ENCODE data around the gene TOM1L1.

Gene TOM1L1

DNA sequence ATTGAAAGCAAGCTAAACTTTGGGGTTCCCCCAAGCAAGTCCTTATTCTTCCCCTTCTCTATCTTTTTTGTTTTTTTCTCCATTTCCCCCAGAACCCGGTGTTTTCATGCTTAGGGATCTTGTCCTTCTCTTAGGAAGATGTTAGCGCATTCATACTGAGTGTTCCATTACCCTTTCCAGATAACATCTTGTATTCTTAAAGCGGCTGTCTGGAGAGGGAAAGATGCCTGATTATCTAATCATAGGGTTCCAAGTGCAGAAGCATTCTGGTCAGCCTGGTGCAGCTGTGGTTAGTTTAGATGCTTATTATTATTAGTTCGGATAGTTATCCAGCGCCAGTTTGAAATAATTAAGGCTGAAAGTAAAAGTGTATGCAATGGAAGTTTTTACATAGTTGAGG is 2.0 kb downstream of the TOM1L1 start:
- CTCF ChIA-PET: interaction anchor here (0.7 to 0.8 kb wide), 2 partner anchors 918 to 1870 kb away, joined by 3 read pairs; no protein-coding TSS in a partner anchor
- H3K36me3 ChIP-seq (ENCODE audit: control insufficient read depth in 2 of 2, insufficient read depth in 1 of 2, low read length in 2 of 2): peaks cover 23 to 36% of the 10 kb centered on the region in 2 experiments
- POLR2A ChIA-PET: no interaction called here
- no peaks in the 10 kb centered on the region for H3K4me1 ChIP-seq (ENCODE audit: control insufficient read depth, insufficient read depth, low read length)
- H3K9me3 ChIP-seq (ENCODE audit: control insufficient read depth, insufficient read depth, low read depth, low read length): no peaks in the 10 kb centered on the region
- no peak overlapping the region for H3K4me3 ChIP-seq (ENCODE audit: low read depth, low read length)
- no peak overlapping the region for H3K27ac ChIP-seq (ENCODE audit: extremely low read depth, low read depth, low read length)
- TF ChIP-seq, protein P1, sequence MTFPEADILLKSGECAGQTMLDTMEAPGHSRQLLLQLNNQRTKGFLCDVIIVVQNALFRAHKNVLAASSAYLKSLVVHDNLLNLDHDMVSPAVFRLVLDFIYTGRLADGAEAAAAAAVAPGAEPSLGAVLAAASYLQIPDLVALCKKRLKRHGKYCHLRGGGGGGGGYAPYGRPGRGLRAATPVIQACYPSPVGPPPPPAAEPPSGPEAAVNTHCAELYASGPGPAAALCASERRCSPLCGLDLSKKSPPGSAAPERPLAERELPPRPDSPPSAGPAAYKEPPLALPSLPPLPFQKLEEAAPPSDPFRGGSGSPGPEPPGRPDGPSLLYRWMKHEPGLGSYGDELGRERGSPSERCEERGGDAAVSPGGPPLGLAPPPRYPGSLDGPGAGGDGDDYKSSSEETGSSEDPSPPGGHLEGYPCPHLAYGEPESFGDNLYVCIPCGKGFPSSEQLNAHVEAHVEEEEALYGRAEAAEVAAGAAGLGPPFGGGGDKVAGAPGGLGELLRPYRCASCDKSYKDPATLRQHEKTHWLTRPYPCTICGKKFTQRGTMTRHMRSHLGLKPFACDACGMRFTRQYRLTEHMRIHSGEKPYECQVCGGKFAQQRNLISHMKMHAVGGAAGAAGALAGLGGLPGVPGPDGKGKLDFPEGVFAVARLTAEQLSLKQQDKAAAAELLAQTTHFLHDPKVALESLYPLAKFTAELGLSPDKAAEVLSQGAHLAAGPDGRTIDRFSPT (tag by site-specific recombination; IDR thresholded peaks at IDR 0.05): no peak
- no peak for TF ChIP-seq BCL11A (tag by site-specific recombination; IDR thresholded peaks at IDR 0.05; ENCODE audit: low read depth)
- no peak for TF ChIP-seq ZNF174 (tag by site-specific recombination; IDR thresholded peaks at IDR 0.05)
- TF ChIP-seq ZNF747 (tag by site-specific recombination; IDR thresholded peaks at IDR 0.05): no peak
- no peak for TF ChIP-seq ZNF214 (tag by site-specific recombination; IDR thresholded peaks at IDR 0.05; ENCODE audit: borderline replicate concordance)
- TF ChIP-seq, protein P2, sequence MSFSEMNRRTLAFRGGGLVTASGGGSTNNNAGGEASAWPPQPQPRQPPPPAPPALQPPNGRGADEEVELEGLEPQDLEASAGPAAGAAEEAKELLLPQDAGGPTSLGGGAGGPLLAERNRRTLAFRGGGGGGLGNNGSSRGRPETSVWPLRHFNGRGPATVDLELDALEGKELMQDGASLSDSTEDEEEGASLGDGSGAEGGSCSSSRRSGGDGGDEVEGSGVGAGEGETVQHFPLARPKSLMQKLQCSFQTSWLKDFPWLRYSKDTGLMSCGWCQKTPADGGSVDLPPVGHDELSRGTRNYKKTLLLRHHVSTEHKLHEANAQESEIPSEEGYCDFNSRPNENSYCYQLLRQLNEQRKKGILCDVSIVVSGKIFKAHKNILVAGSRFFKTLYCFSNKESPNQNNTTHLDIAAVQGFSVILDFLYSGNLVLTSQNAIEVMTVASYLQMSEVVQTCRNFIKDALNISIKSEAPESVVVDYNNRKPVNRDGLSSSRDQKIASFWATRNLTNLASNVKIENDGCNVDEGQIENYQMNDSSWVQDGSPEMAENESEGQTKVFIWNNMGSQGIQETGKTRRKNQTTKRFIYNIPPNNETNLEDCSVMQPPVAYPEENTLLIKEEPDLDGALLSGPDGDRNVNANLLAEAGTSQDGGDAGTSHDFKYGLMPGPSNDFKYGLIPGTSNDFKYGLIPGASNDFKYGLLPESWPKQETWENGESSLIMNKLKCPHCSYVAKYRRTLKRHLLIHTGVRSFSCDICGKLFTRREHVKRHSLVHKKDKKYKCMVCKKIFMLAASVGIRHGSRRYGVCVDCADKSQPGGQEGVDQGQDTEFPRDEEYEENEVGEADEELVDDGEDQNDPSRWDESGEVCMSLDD (tag by site-specific recombination; IDR thresholded peaks at IDR 0.05): no peak
- no peak for TF ChIP-seq MEIS1 (CRISPR knock-in tag; IDR thresholded peaks at IDR 0.05; ENCODE audit: borderline replicate concordance)
- TF ChIP-seq ZNF274 (IDR thresholded peaks at IDR 0.05; ENCODE audit: low read length): no peak
- no peak for TF ChIP-seq ZNF274 (tag by site-specific recombination; IDR thresholded peaks at IDR 0.05; ENCODE audit: borderline replicate concordance)
- TF ChIP-seq ZBTB21 (tag by site-specific recombination; IDR thresholded peaks at IDR 0.05): no peak
- TF ChIP-seq, protein P3, sequence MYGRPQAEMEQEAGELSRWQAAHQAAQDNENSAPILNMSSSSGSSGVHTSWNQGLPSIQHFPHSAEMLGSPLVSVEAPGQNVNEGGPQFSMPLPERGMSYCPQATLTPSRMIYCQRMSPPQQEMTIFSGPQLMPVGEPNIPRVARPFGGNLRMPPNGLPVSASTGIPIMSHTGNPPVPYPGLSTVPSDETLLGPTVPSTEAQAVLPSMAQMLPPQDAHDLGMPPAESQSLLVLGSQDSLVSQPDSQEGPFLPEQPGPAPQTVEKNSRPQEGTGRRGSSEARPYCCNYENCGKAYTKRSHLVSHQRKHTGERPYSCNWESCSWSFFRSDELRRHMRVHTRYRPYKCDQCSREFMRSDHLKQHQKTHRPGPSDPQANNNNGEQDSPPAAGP (tag by site-specific recombination; IDR thresholded peaks at IDR 0.05): no peak
- TF ChIP-seq ZNF600 (tag by site-specific recombination; IDR thresholded peaks at IDR 0.05): no peak
- no peak for TF ChIP-seq ZNF155 (tag by site-specific recombination; IDR thresholded peaks at IDR 0.05)
- TF ChIP-seq, protein P4, sequence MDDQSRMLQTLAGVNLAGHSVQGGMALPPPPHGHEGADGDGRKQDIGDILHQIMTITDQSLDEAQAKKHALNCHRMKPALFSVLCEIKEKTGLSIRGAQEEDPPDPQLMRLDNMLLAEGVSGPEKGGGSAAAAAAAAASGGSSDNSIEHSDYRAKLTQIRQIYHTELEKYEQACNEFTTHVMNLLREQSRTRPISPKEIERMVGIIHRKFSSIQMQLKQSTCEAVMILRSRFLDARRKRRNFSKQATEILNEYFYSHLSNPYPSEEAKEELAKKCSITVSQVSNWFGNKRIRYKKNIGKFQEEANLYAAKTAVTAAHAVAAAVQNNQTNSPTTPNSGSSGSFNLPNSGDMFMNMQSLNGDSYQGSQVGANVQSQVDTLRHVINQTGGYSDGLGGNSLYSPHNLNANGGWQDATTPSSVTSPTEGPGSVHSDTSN (CRISPR knock-in tag; IDR thresholded peaks at IDR 0.05): no peak

DNA sequence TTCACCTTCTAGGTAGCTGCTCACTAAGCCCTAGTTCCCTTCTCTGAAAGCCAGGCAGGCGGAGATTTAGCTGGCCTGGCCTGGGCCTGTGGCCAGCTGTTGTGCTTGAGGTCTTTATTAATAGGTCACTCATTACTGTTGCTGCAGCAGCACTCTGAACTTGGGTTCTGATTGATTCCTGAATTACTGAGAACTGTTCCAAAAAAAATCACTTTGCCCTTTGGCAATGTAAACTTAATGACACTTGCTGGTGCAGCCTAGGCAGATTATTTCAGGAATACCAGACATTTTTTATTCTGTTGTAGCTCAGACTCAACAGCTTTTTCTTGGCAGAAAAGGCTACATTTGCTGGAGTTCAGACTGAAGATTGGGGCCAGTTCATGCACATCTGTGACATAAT is 2.7 kb downstream of the TOM1L1 start:
- no peak for TF ChIP-seq OVOL3 (tag by site-specific recombination; IDR thresholded peaks at IDR 0.05)
- Histone ChIP-seq H3K27ac (ENCODE audit: extremely low read depth, low read depth, low read length) (no peak overlapping the region), H3K36me3 (ENCODE audit: control insufficient read depth in 2 of 2, insufficient read depth in 1 of 2, low read length in 2 of 2) (peaks cover 25 to 44% of the 10 kb centered on the region in 2 experiments), H3K9me3 (ENCODE audit: control insufficient read depth, insufficient read depth, low read depth, low read length) (no peaks in the 10 kb centered on the region), H3K4me3 (ENCODE audit: low read depth, low read length) (no peak overlapping the region), H3K4me1 (ENCODE audit: control insufficient read depth, insufficient read depth, low read length) (no peaks in the 10 kb centered on the region)
- ChIA-PET CTCF (interaction anchor here (0.9 to 1.0 kb wide), 2 partner anchors 9 to 47 kb away, joined by 3 read pairs; no protein-coding TSS in a partner anchor), POLR2A (no interaction called here)

DNA sequence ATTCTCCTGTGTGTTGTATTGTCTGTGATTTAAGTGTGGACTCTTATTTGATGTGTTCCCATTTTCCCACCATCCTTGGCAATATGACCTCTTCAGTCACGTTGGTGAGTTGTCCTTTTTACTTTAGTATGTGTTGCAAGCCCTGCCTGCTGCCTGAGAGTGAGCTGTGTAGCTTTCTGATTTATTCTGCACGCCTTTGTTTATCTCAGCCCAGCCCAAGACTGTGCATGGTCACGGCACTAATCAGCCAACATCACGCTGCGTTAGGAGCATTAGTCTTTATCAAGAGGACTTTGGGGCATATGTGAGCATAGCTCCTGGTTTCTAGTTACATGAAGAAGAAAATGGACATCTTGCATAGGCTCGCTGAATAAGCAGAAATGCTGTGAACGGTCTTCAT is 6.0 kb downstream of the TOM1L1 start:
- H3K36me3 ChIP-seq (ENCODE audit: control insufficient read depth in 2 of 2, insufficient read depth in 1 of 2, low read length in 2 of 2): peaks cover 29 to 64% of the 10 kb centered on the region in 2 experiments
- ChIA-PET POLR2A (no interaction called here), CTCF (no interaction called here)
- no peak overlapping the region for H3K4me3 ChIP-seq (ENCODE audit: low read depth, low read length)
- H3K27ac ChIP-seq (ENCODE audit: extremely low read depth, low read depth, low read length): no peak overlapping the region
- H3K9me3 ChIP-seq (ENCODE audit: control insufficient read depth, insufficient read depth, low read depth, low read length): no peaks in the 10 kb centered on the region
- no peaks in the 10 kb centered on the region for H3K4me1 ChIP-seq (ENCODE audit: control insufficient read depth, insufficient read depth, low read length)
- no peak for TF ChIP-seq ZBTB1 (tag by site-specific recombination; IDR thresholded peaks at IDR 0.05)
- TF ChIP-seq ZNF776 (tag by site-specific recombination; IDR thresholded peaks at IDR 0.05; ENCODE audit: borderline replicate concordance): no peak
- no peak for TF ChIP-seq ZXDB (tag by site-specific recombination; IDR thresholded peaks at IDR 0.05)
- no peak for TF ChIP-seq ZNF629 (tag by site-specific recombination; IDR thresholded peaks at IDR 0.05)
- TF ChIP-seq, protein P5, sequence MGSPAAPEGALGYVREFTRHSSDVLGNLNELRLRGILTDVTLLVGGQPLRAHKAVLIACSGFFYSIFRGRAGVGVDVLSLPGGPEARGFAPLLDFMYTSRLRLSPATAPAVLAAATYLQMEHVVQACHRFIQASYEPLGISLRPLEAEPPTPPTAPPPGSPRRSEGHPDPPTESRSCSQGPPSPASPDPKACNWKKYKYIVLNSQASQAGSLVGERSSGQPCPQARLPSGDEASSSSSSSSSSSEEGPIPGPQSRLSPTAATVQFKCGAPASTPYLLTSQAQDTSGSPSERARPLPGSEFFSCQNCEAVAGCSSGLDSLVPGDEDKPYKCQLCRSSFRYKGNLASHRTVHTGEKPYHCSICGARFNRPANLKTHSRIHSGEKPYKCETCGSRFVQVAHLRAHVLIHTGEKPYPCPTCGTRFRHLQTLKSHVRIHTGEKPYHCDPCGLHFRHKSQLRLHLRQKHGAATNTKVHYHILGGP (tag by site-specific recombination; IDR thresholded peaks at IDR 0.05): no peak
- TF ChIP-seq, protein P6, sequence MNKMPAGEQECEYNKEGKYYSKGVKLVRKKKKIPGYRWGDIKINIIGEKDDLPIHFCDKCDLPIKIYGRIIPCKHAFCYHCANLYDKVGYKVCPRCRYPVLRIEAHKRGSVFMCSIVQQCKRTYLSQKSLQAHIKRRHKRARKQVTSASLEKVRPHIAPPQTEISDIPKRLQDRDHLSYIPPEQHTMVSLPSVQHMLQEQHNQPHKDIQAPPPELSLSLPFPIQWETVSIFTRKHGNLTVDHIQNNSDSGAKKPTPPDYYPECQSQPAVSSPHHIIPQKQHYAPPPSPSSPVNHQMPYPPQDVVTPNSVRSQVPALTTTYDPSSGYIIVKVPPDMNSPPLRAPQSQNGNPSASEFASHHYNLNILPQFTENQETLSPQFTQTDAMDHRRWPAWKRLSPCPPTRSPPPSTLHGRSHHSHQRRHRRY (tag by site-specific recombination; IDR thresholded peaks at IDR 0.05): no peak
